CD4-positive, alpha-beta T cell treated with Interleukin-21 for 1 hour (primary cell): ENCODE data around the gene ETV6.
A peak's percentile ranks its signal among the peaks of the same experiment; 100 is the strongest.

Source experiments
- DNase-seq: peaks from one replicate; pipeline ENCODE4 v3.0.0-alpha.2; 2020

ETV6 gene

GRCh38 chr12:11745113-11745512 is 95.6 kb downstream of the ETV6 start:
- no peak for DNase-seq

- DNase-seq: peak; percentile 34
These were observed 96.7 kb downstream of the ETV6 start for GRCh38 chr12:11746024-11746771.

- DNase-seq: no peak
These were observed 97.7 kb downstream of the ETV6 start for GRCh38 chr12:11746940-11747716.

GRCh38 chr12:11747969-11748368 is 98.5 kb downstream of the ETV6 start:
- no peak for DNase-seq

GRCh38 chr12:11748903-11749302 is 99.4 kb downstream of the ETV6 start:
- no peak for DNase-seq

- no peak for DNase-seq
These were observed 100.6 kb downstream of the ETV6 start for GRCh38 chr12:11749943-11750690.

GRCh38 chr12:11752403-11753149 is 103.1 kb downstream of the ETV6 start:
- DNase-seq: no peak

GRCh38 chr12:11753150-11753499 is 103.7 kb downstream of the ETV6 start:
- DNase-seq: no peak

- no peak for DNase-seq
These were observed 104.4 kb downstream of the ETV6 start for GRCh38 chr12:11753826-11754225.

GRCh38 chr12:11754256-11754655 is 104.8 kb downstream of the ETV6 start:
- DNase-seq: no peak

GRCh38 chr12:11755302-11755930 is 105.9 kb downstream of the ETV6 start:
- DNase-seq: no peak

- DNase-seq: no peak
These were observed 106.5 kb downstream of the ETV6 start for GRCh38 chr12:11756022-11756421.

- no peak for DNase-seq
These were observed 107.0 kb downstream of the ETV6 start for GRCh38 chr12:11756523-11756922.

- DNase-seq: no peak
These were observed 107.6 kb downstream of the ETV6 start for GRCh38 chr12:11757095-11757494.

GRCh38 chr12:11757531-11757930 is 108.1 kb downstream of the ETV6 start:
- DNase-seq: no peak

GRCh38 chr12:11758087-11758486 is 108.6 kb downstream of the ETV6 start:
- no peak for DNase-seq

- peak; percentile 42 for DNase-seq
These were observed 109.3 kb downstream of the ETV6 start for GRCh38 chr12:11758510-11759493.

GRCh38 chr12:11759494-11759878 is 110.0 kb downstream of the ETV6 start:
- no peak for DNase-seq

GRCh38 chr12:11759899-11760298 is 110.4 kb downstream of the ETV6 start:
- no peak for DNase-seq

- no peak for DNase-seq
These were observed 112.5 kb downstream of the ETV6 start for GRCh38 chr12:11761869-11762567.
